Mucosa of descending colon (tissue), 3 donors: Measurements from ENCODE around the gene SRPRA. TPM values are rescaled to one million over a fixed set of nuclear protein-coding genes. Genes with fewer than 3 reads are reported as not detected.
A peak's percentile ranks its signal among the peaks of the same experiment; 100 is the strongest.

Experiments
- ATAC-seq: fragments of 200-7000 bp; cut with Tn5 transposase; one replicate; pipeline ENCODE4 v1.9.1; 2020; ENCODE audit warnings: mild to moderate bottlenecking, moderate library complexity
- DNase-seq, 3 donors: peaks; one replicate each; pipeline ENCODE4 v3.0.0-alpha.2; 2020
- H3K36me3 ChIP-seq: fragments of 200-600 bp; one replicate; pipeline ENCODE4 v1.8.0; 2021; ENCODE audit warnings: low read depth, mild to moderate bottlenecking
- H3K4me1 ChIP-seq: fragments of 200-600 bp; one replicate; pipeline ENCODE4 v1.8.0; 2021; ENCODE audit warnings: low read depth, mild to moderate bottlenecking
- H3K4me3 ChIP-seq: fragments of 200-600 bp; one replicate; pipeline ENCODE4 v1.8.0; 2021; ENCODE audit warnings: mild to moderate bottlenecking
- H3K9me3 ChIP-seq: fragments of 200-600 bp; one replicate; pipeline ENCODE4 v1.8.0; 2021; ENCODE audit warnings: mild to moderate bottlenecking
- intact Hi-C, 2 donors: fragments of 100-400 bp; cut with DNase I in 1 of 2; cut with micrococcal nuclease in 1 of 2; formaldehyde crosslinking; loops; one replicate each; pipeline versions ENCODE4 v1.11.0 to v1.11.1; 2022; cut with DNase I, micrococcal nuclease
- total RNA-seq, 3 donors: library from RNA; stranded (reverse); fragmentation: NEBNext Ultra II Directional in 2 of 3; extraction: Animal tissue kit (Norgen Biotek cat#: 25700) in 2 of 3; gene quantifications; one replicate each; pipeline versions ENCODE4 v1.2.1 to v1.2.4, GENCODE V29; 2021 to 2023
- TF ChIP-seq, protein P1 (sequence below): fragments of 200-600 bp; IDR thresholded peaks from one replicate; pipeline ENCODE4 v1.8.0; 2022; ENCODE audit warnings: antibody characterized with exemption, mild to moderate bottlenecking
- donor health status: DM: no; HTN: no; CAD: no; lungs with moderate emphysema.
- donor health status: DM: no; HTN: no; CAD: no.
- donor health status: DM: no; HTN: yes; CAD: no.

Gene SRPRA
- total RNA-seq, 3 donors from 2014 or later, result 73.8 to 88.1 (median 79.2) TPM

- Histone ChIP-seq H3K36me3 (peaks cover 7% of the 10 kb centered on the region), H3K4me3 (peak overlapping the region; percentile 37), H3K9me3 (no peaks in the 10 kb centered on the region), H3K4me1 (peaks cover 11% of the 10 kb centered on the region)
- ATAC-seq (peak; percentile 20), DNase-seq (no peak)
- TF ChIP-seq, protein P1, sequence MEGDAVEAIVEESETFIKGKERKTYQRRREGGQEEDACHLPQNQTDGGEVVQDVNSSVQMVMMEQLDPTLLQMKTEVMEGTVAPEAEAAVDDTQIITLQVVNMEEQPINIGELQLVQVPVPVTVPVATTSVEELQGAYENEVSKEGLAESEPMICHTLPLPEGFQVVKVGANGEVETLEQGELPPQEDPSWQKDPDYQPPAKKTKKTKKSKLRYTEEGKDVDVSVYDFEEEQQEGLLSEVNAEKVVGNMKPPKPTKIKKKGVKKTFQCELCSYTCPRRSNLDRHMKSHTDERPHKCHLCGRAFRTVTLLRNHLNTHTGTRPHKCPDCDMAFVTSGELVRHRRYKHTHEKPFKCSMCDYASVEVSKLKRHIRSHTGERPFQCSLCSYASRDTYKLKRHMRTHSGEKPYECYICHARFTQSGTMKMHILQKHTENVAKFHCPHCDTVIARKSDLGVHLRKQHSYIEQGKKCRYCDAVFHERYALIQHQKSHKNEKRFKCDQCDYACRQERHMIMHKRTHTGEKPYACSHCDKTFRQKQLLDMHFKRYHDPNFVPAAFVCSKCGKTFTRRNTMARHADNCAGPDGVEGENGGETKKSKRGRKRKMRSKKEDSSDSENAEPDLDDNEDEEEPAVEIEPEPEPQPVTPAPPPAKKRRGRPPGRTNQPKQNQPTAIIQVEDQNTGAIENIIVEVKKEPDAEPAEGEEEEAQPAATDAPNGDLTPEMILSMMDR, result no peak
- intact Hi-C loops, result no loop called here
Observed at GRCh38 chr11:126268361-126268707, 361 bp downstream of the SRPRA start.

- no peak for DNase-seq
- Histone ChIP-seq H3K36me3 (peaks cover 10% of the 10 kb centered on the region), H3K4me1 (peaks cover 11% of the 10 kb centered on the region), H3K4me3 (no peak overlapping the region), H3K9me3 (no peaks in the 10 kb centered on the region)
- TF ChIP-seq, protein P1, result no peak
- no peak for ATAC-seq
- intact Hi-C loops, result no loop called here
Observed at GRCh38 chr11:126267650-126268049, 1.0 kb downstream of the SRPRA start.

DNA sequence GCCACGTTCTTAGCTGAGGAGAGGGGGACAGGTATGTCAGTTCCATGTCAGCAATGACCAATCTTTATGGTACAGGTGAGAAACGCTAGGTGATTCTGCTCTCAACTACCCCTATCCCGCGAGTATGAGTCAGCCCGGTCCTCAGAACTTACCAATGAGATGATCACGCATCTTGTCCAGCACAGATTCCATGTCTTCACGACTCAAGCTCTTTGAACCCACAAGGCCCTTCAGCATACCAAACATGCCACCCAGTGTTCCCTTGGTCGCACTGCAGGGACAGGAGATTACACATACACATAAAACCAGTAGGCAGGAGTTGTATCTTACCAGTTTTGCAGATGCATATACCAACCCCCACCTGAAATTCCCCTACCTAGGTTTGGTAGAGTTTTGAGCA lies 2.9 kb downstream of the SRPRA start:
- peaks cover 14% of the 10 kb centered on the region for H3K36me3 ChIP-seq
- TF ChIP-seq, protein P1, result no peak
- no peak overlapping the region for H3K4me3 ChIP-seq
- intact Hi-C loops, result no loop called here
- H3K9me3 ChIP-seq, result no peaks in the 10 kb centered on the region
- DNase-seq (no peak), ATAC-seq (no peak)
- peaks cover 11% of the 10 kb centered on the region for H3K4me1 ChIP-seq

DNA sequence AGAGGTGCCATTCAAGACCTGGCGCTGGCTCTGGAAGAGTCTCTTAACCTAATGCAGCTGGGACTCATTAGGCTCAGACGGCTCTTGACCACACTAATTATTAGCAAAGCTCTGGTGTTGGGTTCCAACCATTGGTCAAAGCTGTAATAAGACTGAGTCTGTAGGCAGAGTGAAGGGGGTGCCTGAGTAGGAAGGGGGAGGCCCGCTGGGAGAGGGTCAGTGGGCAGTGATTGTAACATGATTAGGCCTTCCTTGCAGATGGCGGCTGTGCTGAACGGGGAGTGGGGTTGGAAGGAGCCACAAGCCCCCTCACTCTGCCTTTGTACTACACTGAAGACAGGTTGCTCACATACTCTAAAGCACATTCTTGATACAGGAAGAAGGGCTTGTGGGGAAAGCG lies 5.2 kb downstream of the SRPRA start:
- TF ChIP-seq, protein P1, result no peak
- ATAC-seq, result no peak
- H3K9me3 ChIP-seq, result no peaks in the 10 kb centered on the region
- intact Hi-C loops, result no loop called here
- H3K4me3 ChIP-seq, result no peak overlapping the region
- H3K36me3 ChIP-seq, result peaks cover 14% of the 10 kb centered on the region
- H3K4me1 ChIP-seq, result peaks cover 9% of the 10 kb centered on the region
- DNase-seq, result no peak

DNA sequence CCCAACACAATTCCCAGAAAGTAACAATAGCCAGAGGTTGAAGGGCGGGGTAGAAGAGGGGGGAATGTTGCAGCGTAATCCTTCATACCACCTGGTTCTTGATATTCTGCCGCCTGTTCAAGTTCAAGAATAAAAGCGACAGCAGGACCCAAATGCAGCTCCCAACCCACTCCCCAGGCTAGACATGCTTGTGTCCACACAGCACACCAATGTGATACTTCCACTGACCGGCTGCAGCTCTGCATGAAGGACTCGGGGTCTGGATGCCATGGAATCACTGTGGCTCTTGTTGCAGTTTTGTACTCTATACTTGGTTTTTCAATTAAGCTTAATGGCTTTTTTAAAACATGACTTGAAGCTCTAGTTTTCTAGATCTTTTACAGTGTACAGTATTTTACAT lies 6.5 kb downstream of the SRPRA start:
- H3K9me3 ChIP-seq, result no peaks in the 10 kb centered on the region
- peaks cover under 1% of the 10 kb centered on the region for H3K4me1 ChIP-seq
- TF ChIP-seq, protein P1, result no peak
- peaks cover 14% of the 10 kb centered on the region for H3K36me3 ChIP-seq
- ATAC-seq (no peak), DNase-seq (no peak)
- H3K4me3 ChIP-seq, result no peak overlapping the region
- intact Hi-C loops, result no loop called here

GRCh38 chr11:126257764-126258163 lies 10.9 kb downstream of the SRPRA start:
- intact Hi-C loops, result no loop called here
- Histone ChIP-seq H3K4me3 (no peak overlapping the region), H3K9me3 (no peaks in the 10 kb centered on the region), H3K36me3 (peaks cover 9% of the 10 kb centered on the region), H3K4me1 (no peaks in the 10 kb centered on the region)
- DNase-seq (no peak), ATAC-seq (no peak)
- TF ChIP-seq, protein P1, result no peak
